Thoracic aorta (tissue), 2 donors: ENCODE data around the gene GATAD2B. TPM values are rescaled to one million over a fixed set of nuclear protein-coding genes. Genes with fewer than 3 reads are reported as not detected.

ENCODE experiments used
- ATAC-seq: fragments of 150-250 bp; one replicate; pipeline ENCODE4 v1.8.0; 2017; ENCODE audit warnings: low read depth; ENCODE audit not compliant: insufficient number of reproducible peaks, low FRiP score
- DNase-seq: peaks from one replicate; pipeline ENCODE4 v3.0.0-alpha.2; 2020; ENCODE audit warnings: low spot score
- H3K27ac ChIP-seq, 2 donors: fragments of 200-600 bp; sonication (generic); 1 replicate in 1 of 2; 2 replicates in 1 of 2; pipeline ENCODE4 v1.5.1; 2016; ENCODE audit warnings: mild to moderate bottlenecking in 2 of 2, moderate library complexity in 2 of 2
- H3K27me3 ChIP-seq: fragments of 200-600 bp; sonication (generic); replicated peaks from 2 replicates; pipeline ENCODE4 v1.6.0; 2016; ENCODE audit warnings: mild to moderate bottlenecking; ENCODE audit not compliant: insufficient read depth
- H3K36me3 ChIP-seq: fragments of 200-600 bp; sonication (generic); one replicate; pipeline ENCODE4 v1.5.1; 2016
- H3K4me1 ChIP-seq, 2 donors: fragments of 200-600 bp; sonication (generic); 1 replicate in 1 of 2; 2 replicates in 1 of 2; pipeline versions ENCODE4 v1.5.1 to v1.6.0; 2016; ENCODE audit warnings: low read depth in 2 of 2, mild to moderate bottlenecking in 1 of 2; ENCODE audit not compliant: control insufficient read depth in 1 of 2
- H3K4me3 ChIP-seq: fragments of 200-600 bp; sonication (generic); 2 replicates; pipeline ENCODE4 v1.5.1; 2016; ENCODE audit warnings: mild to moderate bottlenecking
- H3K9me3 ChIP-seq: fragments of 200-600 bp; sonication (generic); 2 replicates; pipeline ENCODE4 v1.5.1; 2016
- CTCF ChIP-seq: fragments of 200-600 bp; sonication (generic); IDR thresholded peaks from one replicate; pipeline ENCODE4 v1.5.1; 2019; ENCODE audit warnings: antibody characterized with exemption
- total RNA-seq, 2 donors: library from RNA; depleted of rRNA; stranded (reverse); fragments of >200 nt; gene quantifications; one replicate each; pipeline versions ENCODE4 v1.1.0 to v1.2.3, GENCODE V29; 2016

Gene GATAD2B
- total RNA-seq, 2 donors from 2014 or later: 22.7 to 31.5 TPM

DNA sequence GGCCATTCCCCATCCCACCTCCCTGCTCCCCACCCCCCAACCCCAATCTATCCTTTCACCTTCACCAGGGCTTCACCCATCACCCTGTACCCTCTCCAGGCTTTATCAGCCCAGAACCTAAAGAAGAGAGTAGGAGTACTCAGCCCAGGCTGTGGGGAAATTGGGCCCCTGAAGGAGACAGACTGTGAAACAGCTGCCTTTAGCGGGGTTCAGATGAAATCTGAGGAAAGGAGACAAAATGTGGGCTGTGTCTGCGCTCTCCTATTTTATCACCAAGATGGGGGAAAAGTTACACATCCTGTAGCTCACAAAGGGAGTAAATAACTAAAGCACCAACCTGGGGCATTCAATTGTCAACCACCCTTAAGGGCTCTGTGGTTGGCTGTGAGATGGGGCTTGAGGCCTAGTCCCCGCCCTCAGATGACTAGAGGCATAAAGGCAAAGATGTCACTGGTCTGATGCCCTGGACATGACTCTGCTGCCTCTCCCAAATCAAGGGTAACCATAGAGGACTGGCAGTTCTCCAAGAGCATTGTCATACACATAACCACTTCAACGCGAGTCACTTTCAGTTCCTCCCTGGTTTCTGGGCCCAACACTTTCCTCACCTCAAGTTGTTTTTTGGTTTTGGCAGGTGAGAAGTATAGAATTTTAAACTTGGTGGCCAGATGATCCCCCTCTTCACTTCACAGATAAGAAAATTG, 117.6 kb downstream of the GATAD2B start:
- no peak for TF ChIP-seq CTCF
- peaks cover 14% of the 10 kb centered on the region for H3K36me3 ChIP-seq
- DNase-seq (peak; percentile 59), ATAC-seq (no peak)
- H3K27ac ChIP-seq: peak overlapping the region; percentile 8 to 22
- H3K4me3 ChIP-seq: no peak overlapping the region
- no peaks in the 10 kb centered on the region for H3K9me3 ChIP-seq
- no peaks in the 10 kb centered on the region for H3K27me3 ChIP-seq
- no peaks in the 10 kb centered on the region for H3K4me1 ChIP-seq

DNA sequence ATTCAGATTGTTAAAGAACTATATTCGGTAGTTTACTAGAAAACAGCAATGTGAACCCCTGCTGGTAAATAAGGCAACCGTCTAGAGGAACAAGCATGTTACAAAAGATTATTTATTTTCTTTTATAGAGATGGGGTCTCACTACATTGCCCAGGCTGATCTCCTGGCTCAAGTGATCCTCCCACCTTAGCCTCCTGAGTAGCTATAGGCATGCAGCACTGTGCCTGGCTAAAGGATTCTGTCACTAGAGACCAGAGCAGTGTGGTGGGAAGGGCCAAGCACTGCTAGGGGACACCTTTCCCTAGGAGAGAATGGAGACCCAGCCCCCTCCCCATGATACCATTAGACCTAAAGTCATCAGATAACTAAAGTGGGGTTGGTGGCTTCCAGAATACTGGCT, 118.7 kb downstream of the GATAD2B start:
- H3K27me3 ChIP-seq: no peaks in the 10 kb centered on the region
- peaks cover 12% of the 10 kb centered on the region for H3K36me3 ChIP-seq
- no peak overlapping the region for H3K4me3 ChIP-seq
- no peak for TF ChIP-seq CTCF
- no peaks in the 10 kb centered on the region for H3K4me1 ChIP-seq
- H3K9me3 ChIP-seq: no peaks in the 10 kb centered on the region
- DNase-seq (no peak), ATAC-seq (no peak)
- H3K27ac ChIP-seq: peak overlapping the region in 1 of 2 donors; percentile 21

DNA sequence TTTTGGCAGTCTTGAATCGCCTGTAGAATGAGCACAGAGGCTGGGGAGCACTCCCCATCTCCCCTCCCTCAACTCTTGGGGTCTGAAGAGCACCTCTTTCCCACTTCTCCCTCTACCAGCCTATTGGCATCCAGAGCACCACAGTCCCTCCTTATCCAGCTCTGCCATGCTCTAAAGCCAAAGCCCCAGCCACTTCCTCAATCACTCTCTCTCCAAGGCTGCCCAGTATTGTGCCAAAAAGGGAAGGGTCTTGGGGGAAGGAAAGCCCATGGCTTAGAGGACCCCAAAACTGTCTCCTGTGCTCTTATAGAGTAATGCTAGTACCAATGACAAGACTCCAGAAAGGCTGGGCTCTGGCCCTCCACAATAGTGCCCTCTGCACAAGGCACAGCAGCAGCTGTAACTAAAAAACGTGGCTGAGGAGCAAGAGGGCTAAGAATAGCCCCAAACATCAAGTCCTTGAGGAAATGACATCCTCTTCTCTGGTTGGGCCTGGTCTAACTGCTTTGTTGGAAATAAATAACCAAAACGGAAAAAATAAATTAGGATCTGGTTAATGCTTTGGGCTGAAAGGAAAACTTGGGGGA, 119.2 kb downstream of the GATAD2B start:
- H3K9me3 ChIP-seq: no peaks in the 10 kb centered on the region
- H3K36me3 ChIP-seq: peaks cover 7% of the 10 kb centered on the region
- no peak for ATAC-seq
- no peak for TF ChIP-seq CTCF
- no peaks in the 10 kb centered on the region for H3K4me1 ChIP-seq
- no peaks in the 10 kb centered on the region for H3K27me3 ChIP-seq
- peak overlapping the region in 1 of 2 donors; percentile 21 for H3K27ac ChIP-seq
- H3K4me3 ChIP-seq: no peak overlapping the region
- DNase-seq: no peak

GRCh38 chr1:153801786-153802697, 120.7 kb downstream of the GATAD2B start:
- no peaks in the 10 kb centered on the region for H3K4me1 ChIP-seq
- ATAC-seq: no peak
- H3K27me3 ChIP-seq: no peaks in the 10 kb centered on the region
- no peak for DNase-seq
- no peak overlapping the region for H3K4me3 ChIP-seq
- H3K36me3 ChIP-seq: peaks cover 3% of the 10 kb centered on the region
- peak overlapping the region in 1 of 2 donors; percentile 22 for H3K27ac ChIP-seq
- no peak for TF ChIP-seq CTCF
- no peaks in the 10 kb centered on the region for H3K9me3 ChIP-seq
